Prostate gland (tissue), 2 donors: ENCODE measurements around the gene TRAPPC3.

Experiments used
- POLR2A ChIP-seq: fragments of 450-650 bp; IDR thresholded peaks from one replicate; pipeline ENCODE4 v1.6.1; 2016; ENCODE audit warnings: antibody characterized with exemption, mild to moderate bottlenecking
- POLR2AphosphoS5 ChIP-seq: sonication (generic); formaldehyde crosslinking; IDR thresholded peaks from one replicate; pipeline ENCODE4 v1.6.1; 2017; ENCODE audit warnings: antibody characterized with exemption
- TF ChIP-seq, protein P1 (sequence below), 4 experiments: fragments of 200-600 bp in 2 of 4; fragments of 450-650 bp in 2 of 4; sonication (generic) in 2 of 4; IDR thresholded peaks; 1 replicate in 3 of 4; 2 replicates in 1 of 4; pipeline ENCODE4 v1.5.1; 2016 to 2019; ENCODE audit warnings: antibody characterized with exemption in 4 of 4, mild to moderate bottlenecking in 2 of 4, moderate library complexity in 2 of 4

DNA sequence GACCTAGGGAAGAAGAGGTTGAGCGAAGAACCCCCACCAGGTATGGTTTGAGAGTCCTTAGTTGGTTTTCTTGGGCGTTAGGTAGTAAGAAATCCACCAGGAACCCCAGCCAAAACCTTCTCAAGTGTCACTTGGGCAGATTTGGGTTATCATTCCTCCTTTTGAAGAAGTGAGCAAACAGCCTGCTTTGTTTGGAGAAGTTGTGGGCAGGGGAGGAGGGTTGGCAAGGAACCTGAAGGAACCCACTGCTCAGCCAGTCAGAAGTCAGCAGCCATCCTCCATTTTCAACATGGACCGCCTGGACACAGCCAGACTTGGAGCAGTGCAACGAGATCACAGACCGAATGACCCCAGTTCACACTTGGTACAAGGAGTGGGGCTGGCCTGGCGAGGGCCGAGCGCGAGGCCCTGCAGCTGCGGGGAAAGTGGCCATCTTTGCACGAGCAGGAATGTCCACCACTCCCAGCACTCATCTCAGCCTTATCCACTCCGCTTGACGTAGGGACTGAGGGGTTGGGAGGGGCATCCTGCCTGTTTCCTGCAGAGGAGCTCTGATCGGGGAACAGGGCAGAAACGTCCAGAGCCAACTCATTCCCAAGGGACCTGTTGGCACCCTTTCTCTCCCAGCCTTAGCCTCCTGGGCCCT is 53.4 kb downstream of the TRAPPC3 start:
- TF ChIP-seq POLR2A (no peak), POLR2AphosphoS5 (no peak)
- TF ChIP-seq, protein P1, sequence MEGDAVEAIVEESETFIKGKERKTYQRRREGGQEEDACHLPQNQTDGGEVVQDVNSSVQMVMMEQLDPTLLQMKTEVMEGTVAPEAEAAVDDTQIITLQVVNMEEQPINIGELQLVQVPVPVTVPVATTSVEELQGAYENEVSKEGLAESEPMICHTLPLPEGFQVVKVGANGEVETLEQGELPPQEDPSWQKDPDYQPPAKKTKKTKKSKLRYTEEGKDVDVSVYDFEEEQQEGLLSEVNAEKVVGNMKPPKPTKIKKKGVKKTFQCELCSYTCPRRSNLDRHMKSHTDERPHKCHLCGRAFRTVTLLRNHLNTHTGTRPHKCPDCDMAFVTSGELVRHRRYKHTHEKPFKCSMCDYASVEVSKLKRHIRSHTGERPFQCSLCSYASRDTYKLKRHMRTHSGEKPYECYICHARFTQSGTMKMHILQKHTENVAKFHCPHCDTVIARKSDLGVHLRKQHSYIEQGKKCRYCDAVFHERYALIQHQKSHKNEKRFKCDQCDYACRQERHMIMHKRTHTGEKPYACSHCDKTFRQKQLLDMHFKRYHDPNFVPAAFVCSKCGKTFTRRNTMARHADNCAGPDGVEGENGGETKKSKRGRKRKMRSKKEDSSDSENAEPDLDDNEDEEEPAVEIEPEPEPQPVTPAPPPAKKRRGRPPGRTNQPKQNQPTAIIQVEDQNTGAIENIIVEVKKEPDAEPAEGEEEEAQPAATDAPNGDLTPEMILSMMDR (IDR thresholded peaks at IDR 0.05): no peak
